Neuronal stem cell (in vitro differentiated cells): ENCODE measurements around the gene KIF2A.
A peak's percentile ranks its signal among the peaks of the same experiment; 100 is the strongest.

ENCODE experiments used
- DNase-seq: peaks from one replicate; pipeline ENCODE4 v3.0.0-alpha.2; 2013; ENCODE audit warnings: low spot score
- H2AFZ ChIP-seq: one replicate; pipeline ENCODE4 v1.6.1; 2013; ENCODE audit warnings: mild to moderate bottlenecking, low read length, inconsistent platforms
- H2AK5ac ChIP-seq: 2 replicates; pipeline ENCODE4 v1.6.1; 2013; ENCODE audit warnings: low read depth, mild to moderate bottlenecking, inconsistent platforms, low read length, moderate library complexity, mixed read lengths
- H2BK120ac ChIP-seq: 2 replicates; pipeline ENCODE4 v1.6.1; 2013; ENCODE audit warnings: low read depth, mild to moderate bottlenecking, inconsistent platforms, low read length, moderate library complexity, mixed read lengths
- H2BK12ac ChIP-seq: one replicate; pipeline ENCODE4 v1.6.1; 2013; ENCODE audit warnings: low read length, inconsistent platforms
- H2BK15ac ChIP-seq: 2 replicates; pipeline ENCODE4 v1.6.1; 2013; ENCODE audit warnings: mild to moderate bottlenecking, low read length, inconsistent platforms, mixed read lengths
- H2BK5ac ChIP-seq: one replicate; pipeline ENCODE4 v1.6.1; 2013; ENCODE audit warnings: inconsistent platforms, mild to moderate bottlenecking, low read length, moderate library complexity
- H3K14ac ChIP-seq: one replicate; pipeline ENCODE4 v1.6.1; 2013; ENCODE audit warnings: low read length, inconsistent platforms
- H3K18ac ChIP-seq: 2 replicates; pipeline ENCODE4 v1.6.1; 2013; ENCODE audit warnings: low read length, inconsistent platforms
- H3K23ac ChIP-seq: 2 replicates; pipeline ENCODE4 v1.6.1; 2013; ENCODE audit warnings: low read depth, mild to moderate bottlenecking, mixed read lengths, low read length, inconsistent platforms; ENCODE audit not compliant: poor library complexity
- H3K27ac ChIP-seq: replicated peaks from 3 replicates; pipeline ENCODE4 v1.5.1; 2013; ENCODE audit warnings: low read length, inconsistent platforms
- H3K27me3 ChIP-seq, 3 experiments: 2 replicates each; pipeline ENCODE4 v1.6.1; 2013; ENCODE audit warnings: low read length in 3 of 3, mild to moderate bottlenecking in 2 of 3, inconsistent platforms in 1 of 3, low read depth in 1 of 3, mixed read lengths in 1 of 3, moderate library complexity in 1 of 3; ENCODE audit not compliant: control insufficient read depth in 3 of 3, insufficient read depth in 3 of 3
- H3K36me3 ChIP-seq, 2 donors: replicated peaks in 1 of 2; 2 replicates each; pipeline ENCODE4 v1.6.1; 2013; ENCODE audit warnings: low read length in 2 of 2; ENCODE audit not compliant: control insufficient read depth in 2 of 2, insufficient read depth in 2 of 2
- H3K4ac ChIP-seq: 2 replicates; pipeline ENCODE4 v1.6.1; 2013; ENCODE audit warnings: inconsistent platforms, mild to moderate bottlenecking, low read length, moderate library complexity
- H3K4me1 ChIP-seq, 2 donors: 1 replicate in 1 of 2; 2 replicates in 1 of 2; pipeline ENCODE4 v1.6.1; 2013; ENCODE audit warnings: low read length in 2 of 2, low read depth in 1 of 2; ENCODE audit not compliant: control insufficient read depth in 2 of 2, insufficient read depth in 1 of 2
- H3K4me2 ChIP-seq: one replicate; pipeline ENCODE4 v1.6.1; 2013; ENCODE audit warnings: mild to moderate bottlenecking, low read length, inconsistent platforms; ENCODE audit not compliant: insufficient read depth, poor library complexity, severe bottlenecking
- H3K4me3 ChIP-seq, 2 donors: 2 replicates each; pipeline ENCODE4 v1.5.1; 2013; ENCODE audit warnings: low read length in 2 of 2, mild to moderate bottlenecking in 2 of 2, inconsistent platforms in 1 of 2, moderate library complexity in 1 of 2
- H3K79me1 ChIP-seq: one replicate; pipeline ENCODE4 v1.6.1; 2013; ENCODE audit warnings: low read depth, mild to moderate bottlenecking, inconsistent platforms, low read length, moderate library complexity
- H3K9ac ChIP-seq: one replicate; pipeline ENCODE4 v1.6.1; 2013; ENCODE audit warnings: mild to moderate bottlenecking, low read depth, low read length, inconsistent platforms; ENCODE audit not compliant: poor library complexity
- H3K9me3 ChIP-seq, 2 donors: replicated peaks in 1 of 2; 2 replicates each; pipeline versions ENCODE3 to v1.6.1; 2013; ENCODE audit warnings: low read length in 2 of 2, mild to moderate bottlenecking in 2 of 2, inconsistent platforms in 1 of 2, low read depth in 1 of 2, mixed read lengths in 1 of 2, moderate library complexity in 1 of 2; ENCODE audit not compliant: control insufficient read depth in 2 of 2, insufficient read depth in 1 of 2
- H4K8ac ChIP-seq: one replicate; pipeline ENCODE4 v1.6.1; 2013; ENCODE audit warnings: low read depth, mild to moderate bottlenecking, inconsistent platforms, low read length, moderate library complexity
- H4K91ac ChIP-seq: one replicate; pipeline ENCODE4 v1.6.1; 2013; ENCODE audit warnings: low read length, low read depth, mild to moderate bottlenecking, inconsistent platforms; ENCODE audit not compliant: poor library complexity
- WGBS, 2 donors: extraction: QIAGEN DNeasy Blood & Tissue Kit; methylation state at CpG; one replicate each; pipeline ENCODE4 v1.1.7; 2013; ENCODE audit warnings: missing lambda C conversion rate in 2 of 2, mixed read lengths in 1 of 2; ENCODE audit not compliant: insufficient read length in 2 of 2, insufficient replicate concordance in 1 of 2; ENCODE audit errors: extremely low coverage in 2 of 2; 5-methylcytosine and 5-hydroxymethylcytosine counted together

The KIF2A gene

GRCh38 chr5:62412549-62413329, 106.7 kb downstream of the KIF2A start, which contains the start of gene IPO11:
IPO11 (plus strand) TSS chr5:62412763; CDS start chr5:62437280, 24,517 bp downstream.
- Histone ChIP-seq H3K27me3 (no peaks in the 10 kb centered on the region), H3K79me1 (peaks cover 5% of the 10 kb centered on the region), H2AFZ (peak within 1 kb of the TSS; percentile 93), H3K27ac (peak within 1 kb of the TSS; percentile 63), H3K23ac (peak within 1 kb of the TSS; percentile 89), H3K14ac (no peak within 1 kb of the TSS), H3K18ac (peak within 1 kb of the TSS; percentile 67), H2BK120ac (no peak within 1 kb of the TSS), H3K4me2 (peak within 1 kb of the TSS; percentile 86), H4K91ac (no peak within 1 kb of the TSS), H3K9ac (peak within 1 kb of the TSS; percentile 85), H3K4ac (no peak within 1 kb of the TSS), H2BK5ac (peak within 1 kb of the TSS; percentile 57), H4K8ac (peak within 1 kb of the TSS; percentile 43), H2BK12ac (no peak within 1 kb of the TSS), H3K36me3 (peaks cover 0 to 3% of the 10 kb centered on the region in 2 donors), H2AK5ac (no peak within 1 kb of the TSS), H2BK15ac (no peak within 1 kb of the TSS), H3K9me3 (no peaks in the 10 kb centered on the region), H3K4me1 (peaks cover 4 to 8% of the 10 kb centered on the region in 2 donors), H3K4me3 (peak within 1 kb of the TSS; percentile 64 to 97)
- DNase-seq, result peak; percentile 99
- WGBS, 2 donors, result no CpG with 5 or more reads among the region's 66 CpGs

GRCh38 chr5:62413711-62414110, 107.7 kb downstream of the KIF2A start:
- WGBS, 2 donors, result no CpG with 5 or more reads among the region's 3 CpGs
- H3K4me3 ChIP-seq, result peak overlapping the region in 1 of 2 donors; percentile 64

GRCh38 chr5:62418462-62419076, 112.6 kb downstream of the KIF2A start:
- Histone ChIP-seq H3K14ac (no peak overlapping the region), H3K36me3 (peaks cover 0 to 20% of the 10 kb centered on the region in 2 donors), H3K9me3 (no peaks in the 10 kb centered on the region), H2BK15ac (no peak overlapping the region), H3K9ac (no peak overlapping the region), H3K79me1 (peaks cover 2% of the 10 kb centered on the region), H4K8ac (no peak overlapping the region), H3K4ac (no peak overlapping the region), H2BK120ac (no peak overlapping the region), H3K4me3 (no peak overlapping the region), H2AK5ac (no peak overlapping the region), H3K4me1 (peaks cover 0 to 4% of the 10 kb centered on the region in 2 donors), H3K23ac (no peak overlapping the region), H2BK5ac (no peak overlapping the region), H3K27me3 (no peaks in the 10 kb centered on the region), H3K18ac (no peak overlapping the region), H2BK12ac (no peak overlapping the region), H3K27ac (no peak overlapping the region), H3K4me2 (no peak overlapping the region), H2AFZ (no peak overlapping the region), H4K91ac (no peak overlapping the region)
- no CpG with 5 or more reads among the region's 4 CpGs for WGBS, 2 donors
- DNase-seq, result no peak

More at GRCh38 chr5:62413711-62414110, 107.7 kb downstream of the KIF2A start:
- Histone ChIP-seq H4K8ac (no peak overlapping the region), H3K9ac (no peak overlapping the region), H2BK12ac (no peak overlapping the region), H2BK120ac (no peak overlapping the region), H3K79me1 (peaks cover 5% of the 10 kb centered on the region), H3K23ac (no peak overlapping the region), H3K18ac (no peak overlapping the region), H3K36me3 (peaks cover 0 to 8% of the 10 kb centered on the region in 2 donors), H4K91ac (no peak overlapping the region), H3K27ac (no peak overlapping the region), H2BK15ac (no peak overlapping the region), H2AK5ac (no peak overlapping the region), H3K9me3 (no peaks in the 10 kb centered on the region), H3K4me1 (peaks cover 4 to 8% of the 10 kb centered on the region in 2 donors), H3K4ac (no peak overlapping the region), H3K4me2 (peak overlapping the region; percentile 86), H2AFZ (no peak overlapping the region), H2BK5ac (no peak overlapping the region), H3K14ac (no peak overlapping the region), H3K27me3 (no peaks in the 10 kb centered on the region)
- DNase-seq, result no peak

GRCh38 chr5:62419609-62420008, 113.6 kb downstream of the KIF2A start:
- H2AK5ac ChIP-seq, result no peak overlapping the region
- H3K79me1 ChIP-seq, result peaks cover 2% of the 10 kb centered on the region
- no peak overlapping the region for H3K27ac ChIP-seq
- H2BK120ac ChIP-seq, result no peak overlapping the region
- no peak overlapping the region for H3K14ac ChIP-seq
- no peaks in the 10 kb centered on the region for H3K9me3 ChIP-seq
- DNase-seq, result no peak
- no peaks in the 10 kb centered on the region for H3K27me3 ChIP-seq
- H4K8ac ChIP-seq, result no peak overlapping the region
- H4K91ac ChIP-seq, result no peak overlapping the region
- no peak overlapping the region for H3K4ac ChIP-seq
- no peak overlapping the region for H3K9ac ChIP-seq
- H3K4me2 ChIP-seq, result no peak overlapping the region
- no peak overlapping the region for H3K4me3 ChIP-seq
- no peaks in the 10 kb centered on the region for H3K4me1 ChIP-seq
- no peak overlapping the region for H2BK15ac ChIP-seq
- H2BK5ac ChIP-seq, result no peak overlapping the region
- H3K18ac ChIP-seq, result no peak overlapping the region
- H3K36me3 ChIP-seq, result peaks cover 0 to 20% of the 10 kb centered on the region in 2 donors
- no peak overlapping the region for H2BK12ac ChIP-seq
- no peak overlapping the region for H2AFZ ChIP-seq
- no CpG with 5 or more reads among the region's 3 CpGs for WGBS, 2 donors
- no peak overlapping the region for H3K23ac ChIP-seq
